Measurements from ENCODE around the gene PTPRJ.

GRCh38 chr11:48052183-48053044, 72.1 kb downstream of the PTPRJ start:
- TF ChIP-seq CTCF (IDR thresholded peaks at IDR 0.05; ENCODE audit: poor library complexity) (no peak), EZH2phosphoT487 (IDR thresholded peaks at IDR 0.05; ENCODE audit: low read depth, severe bottlenecking, unreplicated experiment) (no peak), EZH2 (IDR thresholded peaks at IDR 0.05; ENCODE audit: borderline replicate concordance) (no peak)

Measured in hepatocyte (in vitro differentiated cells).